Non-pigmented ciliary epithelial cell (primary cell): ENCODE results near the gene MRGPRG.

ENCODE experiments used
- DNase-seq: peaks from one replicate; pipeline ENCODE4 v3.0.0-alpha.2; 2010; ENCODE audit warnings: low read depth

The MRGPRG gene

DNA sequence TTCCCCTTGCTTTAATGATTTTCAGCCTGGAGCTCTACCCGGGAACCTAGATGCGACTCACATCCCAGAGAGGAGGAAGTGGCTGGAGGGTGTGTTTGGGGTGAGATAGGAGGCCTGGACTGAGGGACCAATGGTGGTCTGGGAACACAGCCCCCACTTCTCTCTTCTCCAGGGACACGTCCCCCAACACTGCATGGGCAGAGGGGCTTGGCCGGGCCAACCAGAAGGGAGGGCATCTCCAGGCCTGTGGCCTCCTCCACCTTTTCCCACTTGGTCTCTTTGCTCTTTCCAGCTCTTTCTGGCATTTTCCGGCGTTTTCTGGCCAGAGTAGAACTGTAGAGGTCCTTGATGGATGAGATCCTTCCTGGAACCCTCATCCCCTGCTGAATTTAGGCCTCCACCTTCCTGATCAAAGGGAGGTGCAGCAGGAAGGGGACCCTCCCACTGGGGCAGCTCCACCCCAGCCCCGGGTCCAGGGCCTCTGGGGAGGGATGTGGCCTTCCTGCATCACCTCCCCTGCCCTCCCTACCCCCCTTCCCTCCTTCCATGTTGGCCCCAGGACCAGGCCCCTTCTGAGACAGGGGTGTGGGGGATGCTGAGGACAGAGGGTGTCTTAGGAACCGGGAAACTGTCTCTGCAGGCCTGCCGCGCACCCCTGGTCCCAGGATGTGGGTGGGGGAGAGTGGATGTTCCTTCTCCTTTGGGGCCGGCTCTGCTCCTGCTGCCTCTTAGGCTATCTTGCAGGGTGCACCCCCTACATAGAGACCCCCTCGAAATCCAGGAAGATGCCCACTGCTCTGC lies 24.4 kb downstream of the MRGPRG start:
- DNase-seq: no peak

DNA sequence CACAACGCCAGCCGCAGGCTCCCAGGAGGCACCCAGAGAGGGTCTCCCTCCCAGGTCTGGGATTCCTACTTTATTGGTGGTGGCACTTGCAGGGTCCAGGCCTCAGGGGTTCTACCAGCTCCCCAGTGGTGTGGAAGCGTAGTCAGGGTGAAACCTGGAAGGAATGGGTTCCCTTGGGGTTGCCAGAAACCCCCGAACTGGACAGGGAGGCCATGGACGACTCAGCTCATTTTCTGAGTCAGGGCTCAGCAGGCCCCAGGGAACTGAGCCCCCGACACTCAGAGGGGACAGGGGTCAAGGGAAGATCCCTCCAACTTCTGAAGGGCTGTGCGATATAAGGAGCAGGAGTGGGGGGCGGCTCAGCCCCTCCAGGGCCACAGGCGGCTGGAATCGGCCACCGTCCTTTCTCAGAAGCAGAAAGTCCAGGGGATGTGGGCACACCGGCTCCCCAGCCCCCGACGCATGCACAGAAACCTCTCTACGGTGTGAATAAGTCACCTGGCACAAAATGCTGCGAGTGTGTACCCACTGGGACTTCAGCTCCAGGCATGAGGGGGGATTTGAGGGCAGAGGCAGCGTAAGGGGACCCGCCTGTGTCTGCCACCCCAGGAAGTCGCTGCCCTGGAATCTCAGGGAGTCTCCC lies 25.1 kb downstream of the MRGPRG start:
- DNase-seq: no peak

DNA sequence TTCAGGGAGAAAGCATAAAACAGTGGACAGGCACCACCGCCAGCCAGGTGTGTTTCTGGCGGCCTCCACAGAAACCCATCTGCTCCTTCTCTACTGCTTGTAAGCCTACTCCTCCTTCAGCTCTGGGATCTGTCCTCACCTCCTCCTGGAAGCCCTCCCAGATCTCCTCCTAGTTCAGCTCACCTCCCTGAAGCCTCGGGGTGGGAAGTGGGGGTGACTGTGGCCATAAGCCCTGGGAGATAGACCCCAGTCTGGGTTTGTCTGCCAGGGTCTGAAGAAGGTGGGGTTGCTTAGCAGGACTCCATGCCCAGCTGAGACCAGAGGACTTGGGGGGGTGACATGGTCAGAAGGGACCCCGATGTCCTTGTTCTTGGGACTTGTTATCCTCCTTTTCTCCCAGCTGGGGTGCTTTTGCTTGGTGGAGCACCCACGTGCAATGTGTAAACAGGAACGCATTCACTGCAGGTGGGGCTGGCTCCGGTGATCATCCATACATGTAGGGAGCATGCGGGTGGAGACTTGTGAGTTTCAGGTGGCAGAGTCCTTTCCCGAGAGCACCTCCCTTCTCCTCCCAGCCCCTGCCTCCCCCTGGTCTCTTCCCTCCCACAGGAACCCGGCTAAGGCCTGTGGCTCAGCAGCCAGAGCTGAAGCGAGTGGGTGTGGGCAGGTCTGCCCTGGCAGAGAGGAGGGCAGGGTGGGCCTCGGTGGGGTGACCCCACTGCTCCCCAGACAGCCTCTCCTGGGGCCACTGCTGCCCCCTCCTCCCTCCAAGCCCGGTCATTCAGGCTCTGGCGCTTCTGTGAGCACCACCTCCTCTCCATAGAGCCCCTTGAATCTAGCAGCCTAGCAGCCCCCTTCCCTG lies 25.9 kb downstream of the MRGPRG start:
- DNase-seq: no peak

DNA sequence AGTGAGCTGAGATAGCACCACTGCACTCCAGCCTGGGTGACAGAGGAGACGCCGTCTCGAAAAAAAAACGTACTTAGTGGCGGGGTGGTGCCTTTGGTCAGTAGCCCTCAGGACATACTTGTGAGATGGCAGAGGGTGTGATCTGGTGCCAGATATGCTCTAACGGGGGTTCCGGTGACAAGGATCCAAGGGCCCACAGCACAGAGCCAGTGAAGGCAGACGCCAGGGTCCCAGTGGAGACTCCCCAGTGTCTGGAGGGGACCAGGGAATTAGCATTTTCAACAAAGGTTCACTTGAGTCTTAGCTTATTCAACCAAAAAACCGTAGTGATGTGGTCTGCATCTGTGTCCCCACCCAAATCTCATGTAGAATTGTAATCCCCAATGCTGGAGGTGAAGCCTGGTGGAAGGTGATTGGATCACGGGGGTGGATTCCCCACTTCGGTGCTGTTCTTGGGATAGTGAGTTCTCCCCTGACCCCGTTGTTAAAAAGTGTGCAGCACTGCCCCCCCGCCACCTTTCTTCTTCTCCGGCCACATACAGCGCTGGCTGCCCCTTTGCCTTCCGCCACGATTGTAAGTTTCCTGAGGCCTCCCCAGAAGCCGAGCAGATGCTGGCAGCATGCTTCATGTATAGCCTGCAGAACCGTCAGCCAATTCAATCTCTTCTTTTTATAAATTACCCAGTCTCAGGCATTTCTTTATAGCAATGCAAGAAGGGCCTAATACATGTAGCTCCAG lies 26.9 kb downstream of the MRGPRG start:
- DNase-seq: no peak

DNA sequence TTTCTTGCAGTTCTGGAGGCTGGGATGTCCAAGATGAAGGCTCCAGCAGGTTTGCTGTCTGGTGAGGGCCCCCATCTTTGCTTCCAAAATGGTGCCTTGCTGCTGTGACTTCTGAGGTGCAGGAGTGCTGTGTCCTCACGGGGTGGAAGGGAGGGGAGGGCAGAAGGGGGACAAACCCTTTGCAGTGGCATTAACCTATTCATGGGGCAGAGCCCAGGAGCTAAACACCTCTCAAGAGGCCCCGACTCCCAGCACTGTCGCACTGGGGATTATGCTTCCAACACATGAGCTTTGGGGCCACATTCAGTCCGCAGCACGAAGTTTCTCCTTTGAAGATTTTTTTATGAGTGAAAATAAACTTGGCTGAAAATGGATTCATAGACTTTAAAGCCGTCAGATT lies 28.0 kb downstream of the MRGPRG start:
- no peak for DNase-seq

DNA sequence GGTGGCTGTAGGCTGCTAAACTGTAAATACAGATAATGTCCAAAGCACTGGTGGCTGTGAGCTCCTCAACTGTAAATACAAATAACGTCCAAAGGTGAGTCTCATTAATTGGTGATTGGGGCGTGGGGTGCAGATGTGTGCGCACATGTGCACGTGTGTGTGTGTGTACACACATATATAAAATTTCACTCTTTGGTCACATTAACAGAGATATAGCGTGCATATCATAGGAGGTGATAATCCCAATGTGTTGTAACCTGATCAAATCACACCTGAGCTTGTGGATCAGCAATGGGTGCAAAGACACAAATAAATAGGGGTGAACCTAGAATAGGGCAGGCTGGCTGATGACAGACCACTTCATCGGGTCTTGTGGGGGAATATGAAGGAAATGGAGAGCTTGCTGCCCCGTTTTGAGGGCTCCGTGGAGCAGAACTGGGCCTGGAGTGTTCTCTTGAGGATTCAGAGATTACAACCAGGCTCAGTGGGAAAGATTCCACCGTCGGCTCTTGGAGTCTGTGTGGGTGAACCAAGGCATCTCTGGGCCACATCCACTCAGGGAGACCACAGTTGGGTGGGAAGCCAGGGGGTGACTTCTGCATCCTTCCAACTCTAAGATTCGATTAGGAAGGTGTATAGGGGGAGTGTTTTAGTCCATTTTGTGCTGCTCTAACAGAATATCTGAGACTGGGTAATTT lies 28.6 kb downstream of the MRGPRG start:
- no peak for DNase-seq

DNA sequence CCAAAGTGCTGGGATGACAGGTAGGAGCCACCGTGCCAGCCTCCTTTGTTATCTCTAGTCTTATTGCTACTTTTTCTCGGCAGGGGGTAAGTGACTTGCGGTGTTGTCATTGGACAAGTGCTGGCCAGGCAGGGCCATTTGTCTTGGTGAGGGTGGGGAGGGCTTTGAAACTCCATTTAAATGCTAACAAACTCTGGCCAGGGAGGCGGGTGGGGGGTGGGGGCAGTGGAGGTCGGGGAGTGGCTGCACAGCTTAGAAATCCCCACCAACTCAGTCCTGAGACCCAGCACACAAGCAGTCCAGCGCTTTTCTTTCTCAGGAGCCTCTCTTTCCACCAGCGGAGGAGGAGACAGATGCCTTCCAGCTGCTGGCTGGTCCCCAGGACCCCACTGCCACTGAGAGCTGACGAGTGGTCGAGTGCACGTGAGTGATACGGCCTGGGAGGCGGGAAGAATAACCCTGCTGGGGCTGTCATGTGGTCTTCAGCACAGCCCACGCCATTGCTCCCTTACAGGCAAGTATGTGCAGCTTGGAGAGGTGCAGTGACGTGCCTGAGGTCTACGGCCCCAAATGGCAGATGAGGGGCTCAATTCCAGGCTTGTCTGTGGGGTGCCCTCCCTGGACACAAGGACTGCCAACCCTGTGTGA lies 29.3 kb downstream of the MRGPRG start:
- DNase-seq: no peak

DNA sequence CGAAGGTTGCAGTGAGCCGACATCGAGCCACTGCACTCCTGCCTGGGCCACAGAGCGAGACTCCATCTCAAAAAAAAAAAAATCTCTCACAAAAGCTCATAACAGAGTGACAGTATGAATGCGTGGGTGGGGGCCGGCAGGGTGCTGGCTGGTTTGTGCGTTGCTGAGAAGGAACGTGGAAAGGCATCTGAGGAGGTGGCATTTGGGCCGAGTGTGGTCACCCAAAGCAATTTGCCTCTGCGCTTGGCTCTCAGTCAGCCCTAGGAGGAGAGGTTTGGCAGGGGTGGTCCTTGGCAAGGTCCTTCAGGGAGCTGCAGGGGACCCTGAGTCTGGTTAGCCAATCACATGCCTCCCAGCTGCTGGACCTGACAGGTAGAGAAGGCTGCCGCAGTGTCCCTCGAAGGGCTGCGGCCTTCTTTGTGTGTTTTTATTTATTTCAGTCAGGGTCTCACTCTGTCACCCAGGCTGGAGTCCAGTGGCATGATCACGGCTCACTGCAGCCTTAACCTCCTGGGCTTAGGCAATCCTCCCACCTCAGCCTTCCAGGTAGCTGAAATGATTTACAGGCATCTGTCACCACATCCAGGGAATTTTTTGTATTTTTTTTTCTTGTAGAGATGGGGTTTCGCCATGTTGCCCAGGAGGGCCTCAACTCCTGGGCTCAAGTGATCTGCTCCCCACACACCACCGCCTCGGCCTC lies 30.0 kb downstream of the MRGPRG start:
- no peak for DNase-seq

DNA sequence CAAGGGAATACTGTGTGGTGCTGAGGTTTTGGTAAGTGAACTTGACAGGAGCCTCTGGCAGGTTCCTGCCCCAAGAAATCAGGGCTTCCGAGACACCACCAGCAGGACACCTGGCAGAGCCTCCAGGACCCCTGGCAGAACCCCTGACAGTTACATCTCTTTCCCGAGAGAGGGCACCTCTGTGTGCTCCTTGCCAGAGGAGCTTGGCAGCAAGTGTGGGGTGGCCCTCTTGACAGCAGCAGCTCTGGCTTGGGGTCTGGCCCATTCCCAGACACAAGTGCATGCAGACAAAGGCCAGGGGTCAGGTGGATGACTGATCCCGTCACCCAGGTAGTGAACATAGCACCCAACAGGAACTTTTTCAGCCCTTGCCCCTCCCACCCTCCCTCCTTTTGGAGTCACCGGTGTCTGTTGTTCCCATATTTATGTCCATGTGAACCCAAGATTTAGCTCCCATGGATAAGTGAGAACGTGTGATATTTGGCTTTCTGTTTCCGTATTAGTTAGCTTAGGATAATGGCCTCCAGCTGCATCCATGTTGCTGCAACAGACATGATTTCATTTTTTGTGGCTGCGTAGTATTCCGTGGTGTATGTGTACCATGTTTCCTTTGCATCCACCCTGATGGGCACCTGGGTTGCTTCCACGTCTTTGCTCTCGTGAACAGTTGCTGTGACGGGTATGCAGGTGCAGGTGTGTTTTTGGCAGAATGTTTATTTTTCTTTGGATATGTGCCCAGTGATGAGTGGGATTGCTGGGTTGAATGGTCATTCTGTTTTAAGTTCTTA lies 32.3 kb downstream of the MRGPRG start:
- DNase-seq: no peak

DNA sequence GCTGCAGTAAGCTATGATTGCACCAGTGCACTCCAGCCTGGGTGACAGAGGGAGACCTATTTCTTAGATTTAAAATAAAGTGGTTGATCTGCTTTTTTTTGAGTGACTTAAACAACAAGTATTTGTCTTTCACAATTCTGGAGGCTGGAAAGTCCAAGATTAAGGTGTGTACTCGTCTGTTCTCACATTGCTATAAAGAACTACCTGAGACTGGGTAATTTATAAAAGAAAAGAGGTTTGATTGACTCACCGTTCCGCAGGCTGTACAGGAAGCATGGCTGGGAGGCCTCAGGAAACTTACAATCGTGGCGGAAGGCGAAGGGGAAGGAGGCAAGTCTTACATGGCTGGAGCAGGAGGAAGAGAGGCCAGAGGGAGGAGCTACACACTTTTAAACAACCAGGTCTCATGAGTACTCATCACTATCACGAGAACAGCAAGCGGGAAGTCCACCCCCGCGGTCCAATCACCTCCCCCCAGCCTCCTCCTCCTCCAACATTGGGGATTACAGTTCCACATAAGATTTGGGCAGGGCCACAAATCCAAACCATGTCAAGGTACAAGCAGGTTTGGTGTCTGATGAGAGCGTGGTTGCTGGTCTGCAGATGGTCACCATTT lies 33.8 kb downstream of the MRGPRG start:
- no peak for DNase-seq

DNA sequence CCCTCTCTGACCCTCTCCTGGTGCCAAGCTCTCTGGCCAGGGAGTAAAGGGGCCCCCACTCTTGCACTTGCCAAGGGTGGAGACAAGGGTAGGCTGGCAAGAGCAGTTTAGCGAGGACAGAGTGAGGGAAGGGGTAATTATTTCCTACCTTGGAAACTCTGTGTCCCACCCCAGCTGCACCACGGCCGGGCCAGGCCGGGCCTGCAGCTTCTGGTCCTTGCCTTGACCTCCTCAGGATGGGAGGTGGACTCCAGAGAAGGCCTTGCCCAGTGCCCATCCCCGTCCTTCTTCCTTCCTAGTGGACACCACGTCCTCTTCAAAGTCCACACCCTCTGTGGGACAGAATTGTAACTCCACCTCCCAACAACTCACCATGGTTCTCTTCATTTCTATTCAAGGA lies 35.1 kb downstream of the MRGPRG start:
- no peak for DNase-seq

DNA sequence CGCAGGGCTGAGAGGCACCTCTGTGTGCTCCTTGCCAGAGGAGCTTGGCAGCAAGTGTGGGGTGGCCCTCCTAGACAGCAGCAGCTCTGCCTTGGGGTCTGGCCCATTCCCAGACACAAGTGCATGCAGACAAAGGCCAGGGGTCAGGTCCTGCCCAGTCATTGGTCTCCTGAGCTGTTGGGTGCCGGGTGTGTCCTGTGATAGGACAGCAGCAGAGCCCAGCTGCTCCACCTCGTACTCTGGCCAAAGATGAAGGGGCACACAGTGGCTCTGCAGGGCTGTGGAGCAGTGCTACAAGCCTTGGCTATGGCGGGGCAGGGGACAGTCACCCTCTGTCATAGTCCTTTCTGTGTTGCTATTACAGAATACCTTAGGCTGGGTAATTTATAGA lies 36.2 kb downstream of the MRGPRG start:
- DNase-seq: no peak

DNA sequence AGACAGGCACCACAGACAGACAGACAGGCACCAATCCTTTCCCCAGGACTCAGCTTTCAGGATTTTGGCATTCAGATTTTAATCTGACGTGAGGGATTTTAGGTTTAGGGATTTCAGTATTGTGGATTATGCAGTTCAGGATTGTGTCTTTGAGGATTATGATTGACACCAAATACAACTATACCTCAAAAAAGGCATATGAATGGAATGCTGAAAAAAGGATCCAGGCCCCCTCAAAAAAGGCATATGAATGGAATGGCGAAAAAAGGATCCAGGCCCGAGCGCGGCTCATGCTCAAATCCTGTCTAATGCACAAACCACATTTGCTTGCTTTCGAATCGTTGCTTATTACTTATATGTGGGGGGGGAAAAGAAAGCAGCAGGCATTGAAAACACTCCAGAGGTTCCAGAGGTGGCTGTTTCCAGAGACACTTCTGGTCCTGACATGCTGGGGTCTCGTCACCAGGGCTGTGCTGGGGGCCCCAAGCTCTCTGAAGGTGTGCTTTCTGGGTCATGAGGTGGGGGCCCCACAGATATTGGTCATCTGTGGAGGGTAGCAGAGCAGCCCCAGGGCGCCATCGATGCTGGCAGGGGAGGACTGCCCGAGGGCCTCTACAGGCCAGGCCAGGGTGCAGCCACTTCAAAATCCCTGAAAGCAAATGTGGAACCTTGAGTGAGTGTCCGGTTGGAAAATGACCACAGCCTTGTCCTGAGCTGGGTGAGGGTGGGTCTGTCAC lies 36.7 kb downstream of the MRGPRG start:
- no peak for DNase-seq

DNA sequence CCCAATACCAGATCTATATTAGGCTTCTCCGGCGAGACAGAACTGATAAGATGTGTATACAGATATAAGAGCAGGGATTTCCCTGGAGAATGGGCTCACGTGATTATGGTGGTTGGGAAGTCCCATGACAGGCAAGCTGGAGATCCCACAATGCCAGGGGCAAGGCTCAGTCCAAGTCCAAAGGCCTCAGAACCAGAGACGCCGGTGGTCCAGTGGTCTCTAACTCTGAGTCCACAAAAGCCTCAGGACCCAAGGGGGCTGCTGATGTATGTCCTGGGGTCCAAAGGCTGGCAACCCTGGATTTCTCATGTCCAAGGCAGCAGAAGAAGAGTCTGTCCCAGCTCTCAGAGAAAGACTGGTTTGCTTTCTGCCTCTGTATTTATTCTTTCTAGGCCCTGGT lies 37.7 kb downstream of the MRGPRG start:
- no peak for DNase-seq

DNA sequence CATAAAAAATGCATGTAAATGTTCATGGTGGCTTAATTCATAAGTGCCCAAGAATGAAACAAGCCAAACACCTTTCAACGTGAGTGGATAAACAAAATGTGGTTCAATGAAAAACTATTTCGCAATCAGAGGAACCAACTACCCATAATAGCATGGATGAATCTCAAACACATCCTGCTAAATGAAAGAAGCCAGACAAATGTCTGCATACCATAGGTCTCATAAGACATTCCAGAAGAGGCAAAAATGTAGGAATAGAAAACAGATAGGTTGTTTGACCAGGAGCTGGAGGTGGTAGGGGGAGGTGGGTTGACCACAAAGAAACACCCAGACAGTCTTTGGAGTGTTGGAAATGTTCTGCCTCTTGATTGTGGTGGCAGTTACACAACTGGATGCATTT lies 40.3 kb downstream of the MRGPRG start:
- DNase-seq: peak; percentile 42

DNA sequence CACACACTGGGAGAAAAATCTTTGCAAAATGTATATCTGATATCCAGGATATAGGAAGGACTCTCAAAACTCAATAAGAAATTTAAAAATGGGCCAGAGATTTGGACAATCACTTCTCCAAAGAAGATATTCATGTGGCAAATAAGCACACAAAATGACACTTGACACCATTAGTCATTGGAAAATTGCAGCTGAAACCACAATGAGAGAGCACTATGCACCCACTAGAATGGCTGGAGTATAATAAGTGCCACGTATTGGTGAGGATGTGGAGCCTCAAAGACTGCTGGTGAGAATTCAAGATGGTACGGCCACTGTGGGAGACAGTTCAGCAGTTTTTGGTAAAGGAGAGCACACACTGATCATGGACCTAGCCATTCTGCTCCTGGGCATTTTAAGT lies 40.7 kb downstream of the MRGPRG start:
- DNase-seq: no peak

DNA sequence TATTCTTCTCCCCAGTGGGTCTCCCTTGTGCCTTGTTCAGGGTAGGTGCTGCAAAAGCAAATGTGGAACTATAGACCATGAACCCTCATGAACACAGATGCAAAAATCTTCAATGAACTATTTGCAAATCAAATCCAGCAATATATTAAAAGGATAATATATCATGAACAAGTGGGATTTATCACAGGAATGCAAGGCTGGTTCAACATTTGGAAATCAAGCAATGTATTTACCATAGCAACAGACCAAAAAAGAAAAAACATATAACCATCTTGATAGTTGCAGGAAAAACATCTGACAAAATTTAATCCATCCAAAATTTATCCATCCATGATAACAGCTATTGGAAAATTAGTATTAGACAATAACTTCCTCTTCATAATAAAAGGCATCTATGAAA lies 42.1 kb downstream of the MRGPRG start:
- DNase-seq: no peak

DNA sequence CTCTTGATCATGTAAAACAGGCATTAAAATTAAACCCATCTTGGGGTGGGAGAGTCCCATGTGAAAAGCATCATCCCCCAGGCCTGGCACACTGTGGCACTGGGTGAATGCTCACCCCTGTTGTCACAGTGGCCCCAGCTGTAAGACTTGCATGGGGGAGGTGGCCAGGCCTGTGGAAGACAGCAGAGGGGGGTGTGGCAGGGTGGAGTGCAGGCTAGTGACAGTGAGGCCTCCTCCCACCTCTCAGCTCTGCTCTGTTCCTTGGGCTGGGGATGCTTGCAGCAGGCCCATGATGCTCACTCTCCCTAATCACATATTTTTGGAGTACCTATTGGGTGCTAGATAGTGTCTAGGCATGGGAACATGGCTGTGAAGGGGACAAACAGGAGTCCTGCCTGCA lies 43.4 kb downstream of the MRGPRG start:
- no peak for DNase-seq

DNA sequence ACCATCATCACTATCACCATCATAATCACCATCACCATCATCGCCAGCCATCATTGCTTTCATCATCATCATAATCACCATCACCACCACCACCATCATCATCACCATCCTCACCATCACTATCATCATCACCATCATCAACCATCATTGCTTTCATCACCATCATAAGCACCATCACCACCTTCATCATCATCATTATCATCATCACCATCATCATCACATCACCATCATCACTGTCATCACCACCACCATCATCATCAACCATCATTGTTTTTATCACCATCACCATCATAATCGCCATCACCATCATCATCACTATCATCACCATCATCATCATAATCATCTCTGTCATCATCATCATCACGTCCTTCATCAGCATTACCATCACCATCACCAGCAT lies 44.2 kb downstream of the MRGPRG start:
- DNase-seq: no peak
